ENCODE data around the gene CERS6. TPM values are rescaled to one million over a fixed set of nuclear protein-coding genes. Genes with fewer than 3 reads are reported as not detected.

The CERS6 gene
- total RNA-seq, 1 donor from 2014 or later = 14.8 TPM

GRCh38 chr2:168536925-168537466 lies 80.9 kb downstream of the CERS6 start:
- ATAC-seq = peak; percentile 76

- ATAC-seq = no peak
Observed at GRCh38 chr2:168538133-168538532, 82.1 kb downstream of the CERS6 start.

DNA sequence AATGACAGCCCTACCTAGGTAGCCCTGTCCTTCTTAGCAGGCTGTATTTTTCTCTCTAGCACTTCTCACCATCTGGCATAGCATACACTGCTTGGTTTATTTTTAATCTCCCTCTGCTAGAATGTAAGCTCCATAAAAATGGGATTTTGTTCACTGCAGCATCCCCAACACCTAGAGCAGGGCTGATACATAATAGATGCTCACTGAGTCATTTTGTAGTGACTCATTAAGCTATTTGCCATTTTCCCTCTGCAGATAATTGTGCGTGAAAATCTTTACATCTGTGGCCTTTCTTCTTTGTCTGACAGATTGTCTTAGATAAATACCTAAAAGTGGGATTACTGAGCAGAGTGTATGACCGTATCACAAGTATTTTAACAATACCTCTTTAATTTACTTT lies 82.5 kb downstream of the CERS6 start:
- peak; percentile 79 for ATAC-seq

DNA sequence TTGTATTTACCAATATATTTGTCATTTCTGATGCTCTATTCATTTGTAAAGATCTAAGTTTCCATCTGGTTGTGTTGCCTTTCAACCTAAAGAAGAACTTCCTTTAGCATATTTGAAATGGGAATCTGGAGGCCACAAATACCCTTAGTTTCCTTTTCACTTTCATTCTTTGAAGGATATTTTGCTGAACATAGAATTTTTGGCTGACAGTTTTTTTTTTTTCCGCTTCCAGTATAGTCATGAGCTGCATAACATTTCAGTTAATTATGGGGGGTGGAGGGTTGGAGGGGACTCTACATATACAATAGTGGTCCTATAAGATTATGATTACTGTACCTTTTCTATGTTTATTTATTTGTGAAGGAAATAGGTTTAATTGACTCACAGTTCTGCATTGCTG lies 83.9 kb downstream of the CERS6 start:
- ATAC-seq = no peak

DNA sequence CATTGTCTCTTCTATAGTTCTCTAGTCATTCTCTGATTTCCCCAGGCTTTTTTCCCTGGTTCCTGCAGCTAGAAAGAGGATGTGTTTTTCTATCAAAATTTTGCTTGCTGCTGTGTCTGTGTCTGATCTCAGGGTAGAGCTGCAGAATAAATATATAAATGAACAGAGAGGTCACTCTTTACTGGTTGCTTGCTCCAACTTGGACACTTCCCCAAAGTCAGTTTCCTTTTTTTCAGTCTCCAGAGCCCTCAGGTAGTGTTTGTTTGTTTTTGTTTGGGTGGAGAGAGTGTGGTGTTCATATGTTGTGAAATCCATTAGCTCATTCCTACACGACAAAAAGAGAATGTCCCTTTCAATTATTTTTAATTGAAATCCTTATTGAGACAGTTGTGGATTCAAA lies 85.8 kb downstream of the CERS6 start:
- no peak for ATAC-seq

DNA sequence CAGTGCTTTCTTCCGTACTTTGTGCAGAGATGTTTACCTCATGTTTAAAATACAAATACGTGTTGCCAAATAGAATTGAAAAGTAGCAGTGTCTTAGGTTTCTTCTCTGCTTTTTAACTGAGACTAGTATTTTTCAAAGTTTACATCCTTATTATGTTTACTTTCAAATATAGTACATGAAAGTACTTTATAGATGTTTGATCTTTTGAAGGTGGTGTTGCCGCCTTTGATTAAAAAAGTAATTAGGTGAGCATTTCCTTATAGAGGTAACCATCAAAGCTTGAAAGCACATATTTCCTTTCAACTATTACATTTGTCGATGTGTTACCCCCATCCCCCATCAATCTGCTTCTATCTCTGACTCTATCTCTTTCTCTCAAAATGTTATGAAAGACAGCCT lies 87.0 kb downstream of the CERS6 start:
- ATAC-seq = no peak

GRCh38 chr2:168543935-168544334 lies 87.9 kb downstream of the CERS6 start:
- no peak for ATAC-seq

DNA sequence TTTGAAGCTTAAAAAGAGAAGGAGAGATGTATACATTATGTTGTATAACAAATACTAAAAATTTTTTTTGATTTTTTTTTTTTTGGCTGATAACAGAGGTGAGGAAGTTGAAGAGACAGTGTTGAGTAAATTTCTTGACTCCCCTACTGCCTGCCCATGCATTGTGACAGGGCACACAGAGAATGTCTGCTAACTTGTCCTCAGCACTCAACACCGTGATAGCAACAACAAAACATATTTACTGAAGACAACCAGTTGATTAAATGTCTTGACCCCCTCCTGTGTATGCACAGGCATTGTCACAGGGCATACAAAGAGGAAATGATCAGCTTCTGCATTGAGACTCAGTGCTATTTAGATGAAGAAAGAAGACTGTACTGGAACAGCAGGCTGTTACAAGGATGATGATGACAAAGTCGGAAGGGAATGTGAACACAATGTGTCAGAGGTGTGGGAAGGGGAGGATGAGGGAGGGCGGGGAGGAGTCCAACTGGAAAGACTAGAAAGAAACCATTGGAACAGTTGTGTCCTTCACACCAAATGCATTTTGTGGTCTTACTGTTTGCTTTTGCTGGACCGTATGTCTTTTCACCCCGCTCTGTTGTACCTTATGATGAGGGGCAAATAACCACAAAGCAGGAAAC lies 89.5 kb downstream of the CERS6 start:
- ATAC-seq = peak; percentile 99

DNA sequence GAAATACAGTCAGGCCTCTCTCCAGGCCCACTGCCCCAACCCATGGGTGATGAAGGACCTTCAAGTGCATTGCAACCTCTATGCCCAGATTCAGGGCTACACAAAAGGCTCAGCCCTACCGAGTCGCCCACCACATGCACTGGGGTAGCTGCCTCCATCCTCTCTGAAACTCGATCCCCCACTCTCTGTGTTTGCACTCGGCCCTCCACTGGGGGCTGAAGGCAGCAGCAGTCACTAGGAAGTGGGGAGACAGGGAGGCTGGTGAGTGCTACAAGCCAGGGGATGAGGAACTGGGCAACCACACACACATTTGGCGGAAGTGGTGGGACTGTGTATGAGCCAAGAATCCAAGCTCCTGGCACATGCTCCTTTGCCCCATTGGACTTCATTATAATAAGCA lies 94.6 kb downstream of the CERS6 start:
- no peak for ATAC-seq

DNA sequence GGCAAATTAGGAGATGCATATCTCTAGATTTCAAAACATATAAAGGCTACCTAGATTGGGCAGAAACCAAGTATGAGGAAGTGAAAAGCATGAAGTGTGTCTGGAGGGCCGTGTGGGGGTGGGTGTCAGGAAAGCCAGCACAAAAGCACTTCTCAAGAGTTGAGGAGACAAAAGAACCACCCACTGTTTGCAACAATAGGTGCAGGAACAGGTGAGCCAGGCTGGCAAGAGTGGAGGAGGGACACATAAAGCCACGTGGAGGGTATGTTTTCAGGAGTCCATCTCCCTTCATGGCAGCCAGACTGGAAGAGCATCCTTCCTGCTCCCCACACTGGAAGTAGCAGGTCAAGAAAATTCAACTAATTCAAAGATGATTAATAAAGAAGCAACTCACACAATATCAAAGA lies 96.4 kb downstream of the CERS6 start:
- no peak for ATAC-seq

- no peak for ATAC-seq
Observed at GRCh38 chr2:168555283-168555682, 99.2 kb downstream of the CERS6 start.

GRCh38 chr2:168559187-168559586 lies 103.1 kb downstream of the CERS6 start:
- ATAC-seq = peak; percentile 63

DNA sequence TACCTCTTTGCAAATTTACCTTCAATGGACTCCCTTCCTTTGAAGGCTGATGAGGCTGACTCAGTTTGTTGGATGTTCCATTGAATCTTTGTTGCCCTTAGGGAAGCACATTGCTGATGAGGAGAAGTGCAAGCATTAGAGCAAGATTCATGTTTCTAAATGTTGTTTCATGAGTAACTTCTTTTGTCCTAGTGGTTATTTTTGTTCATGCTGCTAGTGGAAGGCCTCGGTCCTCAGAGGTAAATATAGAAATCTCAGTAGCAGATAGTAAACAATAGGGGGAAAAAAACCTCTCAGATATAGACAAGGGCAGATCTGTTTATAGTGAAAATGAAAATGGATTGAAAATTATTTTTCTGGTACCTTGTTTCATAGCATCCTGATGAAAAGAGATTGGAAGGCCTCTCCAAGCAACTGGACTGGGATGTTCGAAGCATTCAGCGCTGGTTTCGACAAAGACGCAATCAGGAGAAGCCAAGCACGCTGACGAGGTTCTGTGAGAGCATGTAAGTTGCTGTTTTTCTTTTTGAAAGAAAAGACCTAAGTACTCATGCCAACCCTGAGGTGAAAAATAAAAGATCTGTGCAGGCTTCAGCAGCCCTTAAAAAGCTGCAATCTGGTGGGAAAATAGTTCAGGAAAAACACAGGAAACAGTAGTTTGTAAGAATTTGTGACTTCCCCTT lies 104.9 kb downstream of the CERS6 start:
- no peak for ATAC-seq

DNA sequence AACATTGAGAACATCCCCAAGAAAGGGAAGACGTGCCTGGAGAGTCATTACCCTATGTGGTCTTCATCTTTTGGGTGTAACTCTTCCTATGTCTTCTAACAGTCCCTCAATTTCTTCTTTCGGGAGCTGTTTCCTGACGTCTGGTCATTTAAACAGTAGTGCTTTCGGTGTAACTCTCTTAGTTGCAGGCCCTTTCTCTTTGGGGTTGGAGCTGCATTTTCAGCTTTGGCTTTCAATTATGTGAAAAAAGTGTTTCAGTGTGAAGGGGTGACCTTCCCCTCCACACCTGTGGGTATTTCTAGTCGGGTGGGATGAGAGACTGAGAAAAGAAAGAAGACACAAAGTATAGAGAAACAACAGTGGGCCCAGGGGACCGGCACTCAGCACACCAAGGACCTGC lies 105.9 kb downstream of the CERS6 start:
- ATAC-seq = no peak

- ATAC-seq = no peak
Observed at GRCh38 chr2:168562971-168563370, 106.9 kb downstream of the CERS6 start.

DNA sequence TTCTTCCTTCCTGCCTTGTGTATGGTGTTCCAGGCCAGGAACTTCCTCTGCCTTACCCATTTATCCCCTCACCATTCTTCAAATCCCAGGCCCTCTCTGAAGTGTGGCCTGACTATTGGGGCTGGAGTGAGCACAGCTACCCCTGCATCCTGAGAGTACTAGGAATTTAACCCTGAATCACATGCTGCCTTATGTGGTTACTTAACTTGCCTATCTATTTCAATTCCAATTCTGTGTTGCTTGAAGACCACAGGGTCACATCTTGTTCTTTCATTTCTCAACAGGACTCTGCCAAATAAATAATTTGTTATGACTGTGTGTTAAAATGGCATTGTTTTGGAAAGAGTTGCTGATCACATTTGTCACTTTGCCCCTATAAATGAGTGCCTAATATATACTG lies 108.6 kb downstream of the CERS6 start:
- no peak for ATAC-seq

DNA sequence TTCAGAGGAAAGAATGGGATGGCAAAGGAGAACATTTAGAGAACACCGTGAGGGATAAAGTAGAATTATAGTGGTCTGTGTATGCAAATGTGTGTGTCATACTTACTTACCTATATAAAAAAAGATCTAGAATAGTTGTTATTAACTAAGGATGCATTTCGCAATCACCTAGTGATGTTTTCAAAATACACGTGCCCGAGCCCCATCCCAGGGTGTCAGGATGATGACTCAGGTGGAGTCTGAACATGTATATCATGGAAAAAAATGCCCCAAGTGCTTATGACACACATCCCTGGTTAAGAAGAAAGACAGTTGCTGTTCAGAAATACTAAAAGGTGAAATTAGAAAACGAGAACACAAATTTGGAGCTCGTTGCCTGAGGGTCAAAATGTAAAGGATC lies 109.0 kb downstream of the CERS6 start:
- ATAC-seq = peak; percentile 93

DNA sequence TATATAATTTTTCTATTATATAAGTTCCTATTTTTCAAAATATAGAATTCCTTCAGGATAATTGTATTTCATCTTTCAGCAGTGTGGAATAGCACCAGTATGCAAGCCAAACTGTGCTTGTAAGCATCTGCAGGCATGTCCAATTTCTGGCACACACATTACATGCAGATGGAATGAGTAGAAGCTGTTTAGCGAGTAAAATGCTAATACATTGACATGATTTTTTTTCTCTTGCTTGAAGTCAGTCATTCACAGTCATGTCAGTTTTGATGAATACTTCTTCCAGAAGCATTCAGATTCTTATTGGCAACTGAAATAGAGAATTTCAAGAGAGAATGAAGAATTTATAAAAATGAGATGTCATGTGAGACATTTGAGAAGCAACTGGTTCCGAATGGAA lies 109.4 kb downstream of the CERS6 start:
- ATAC-seq = no peak

GRCh38 chr2:168566974-168567665 lies 111.0 kb downstream of the CERS6 start:
- ATAC-seq = no peak

GRCh38 chr2:168567836-168568235 lies 111.8 kb downstream of the CERS6 start:
- ATAC-seq = no peak

GRCh38 chr2:168568476-168569267 lies 112.6 kb downstream of the CERS6 start:
- no peak for ATAC-seq

DNA sequence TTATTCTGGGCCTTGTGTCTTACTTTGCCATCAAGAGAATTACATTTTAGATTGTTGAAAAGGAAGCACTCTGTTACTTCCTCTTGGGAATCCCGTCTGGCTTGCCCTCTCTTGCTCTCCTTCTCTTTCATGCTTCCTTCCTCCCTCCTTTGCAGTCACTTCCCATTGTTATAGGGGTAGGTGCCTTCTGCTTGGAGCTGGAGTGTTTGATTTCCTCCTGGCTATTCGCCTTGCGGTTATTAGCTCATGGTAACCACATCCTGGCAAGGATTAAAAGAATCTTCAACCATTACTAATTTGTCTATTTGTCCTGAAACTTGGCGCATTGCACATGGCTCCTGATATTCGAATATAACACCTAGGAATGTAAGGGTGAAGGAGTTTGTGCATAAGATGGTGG lies 115.0 kb downstream of the CERS6 start:
- peak; percentile 52 for ATAC-seq
